AG20443 (cell line): ENCODE measurements around the gene GLIS2.

ENCODE experiments used
- DNase-seq: peaks from one replicate; pipeline ENCODE4 v3.0.0; 2012; ENCODE audit warnings: low spot score, mixed read lengths

The GLIS2 gene

DNA sequence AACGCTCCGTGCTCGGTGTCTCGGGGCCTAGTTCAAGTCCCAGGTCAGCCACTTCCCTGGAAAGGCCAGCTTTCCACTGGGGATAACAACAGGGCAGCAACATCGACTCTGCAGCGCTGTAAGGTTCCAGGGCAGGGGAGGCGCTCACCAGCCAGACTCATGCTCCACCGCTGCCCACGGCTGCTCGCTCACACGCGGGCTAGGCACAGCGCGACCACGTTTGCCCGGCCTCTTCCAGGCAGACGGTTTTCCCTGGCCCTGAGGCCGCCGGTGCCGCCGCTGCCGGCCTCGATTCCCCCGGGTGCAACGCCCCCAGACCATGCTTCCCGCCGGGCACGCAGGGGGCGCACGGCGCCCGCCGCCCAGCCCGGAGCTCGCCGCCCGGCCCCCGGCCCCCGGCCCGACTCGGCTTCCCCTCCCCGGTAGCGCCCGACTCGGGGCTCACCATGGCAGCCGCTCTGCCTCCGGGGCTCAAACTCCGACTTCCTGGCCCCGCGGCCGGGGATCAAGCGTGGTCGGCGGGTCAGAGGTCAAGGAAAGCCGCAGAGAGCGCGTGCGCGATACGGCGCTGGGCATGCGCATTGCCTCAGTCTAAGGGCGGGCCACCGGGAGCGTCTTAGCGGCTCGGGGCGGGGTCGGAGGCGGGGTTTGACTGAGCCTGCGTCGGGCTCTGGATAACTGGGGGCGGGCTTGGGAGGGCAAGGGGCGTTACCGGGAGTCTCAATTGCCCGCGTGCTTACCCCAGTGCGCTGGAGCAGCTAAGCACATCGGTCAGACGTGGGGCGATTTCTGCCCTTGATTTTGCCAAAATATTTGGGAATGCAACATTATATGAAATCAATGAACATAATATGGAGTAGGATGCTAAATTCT is 35.2 kb downstream of the GLIS2 start, which contains the start of gene PAM16:
Gene PAM16, minus strand, starts transcription at position 535 of the 873 bp plus-strand sequence. Its CDS starts 87 bp downstream, at position 448.
- peak; percentile 97 for DNase-seq

DNA sequence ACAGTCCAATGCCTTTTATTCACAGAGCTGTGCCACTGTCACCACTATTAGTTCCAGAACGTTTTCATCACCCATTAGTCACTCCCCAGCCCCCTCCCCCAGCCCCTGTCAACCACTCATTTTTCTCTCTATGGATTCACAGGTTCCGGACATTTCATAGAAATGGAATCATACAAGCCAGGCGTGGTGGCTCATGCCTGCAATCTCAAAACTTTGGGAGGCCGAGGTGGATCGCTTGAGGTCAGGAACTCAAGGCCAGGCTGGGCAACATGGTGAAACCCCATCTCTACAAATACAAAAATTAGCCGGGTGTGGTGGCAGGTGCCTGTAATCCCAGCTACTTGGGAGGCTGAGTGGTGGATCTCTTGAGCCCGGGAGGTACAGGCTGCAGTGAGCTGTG is 36.0 kb downstream of the GLIS2 start:
- DNase-seq, result no peak

DNA sequence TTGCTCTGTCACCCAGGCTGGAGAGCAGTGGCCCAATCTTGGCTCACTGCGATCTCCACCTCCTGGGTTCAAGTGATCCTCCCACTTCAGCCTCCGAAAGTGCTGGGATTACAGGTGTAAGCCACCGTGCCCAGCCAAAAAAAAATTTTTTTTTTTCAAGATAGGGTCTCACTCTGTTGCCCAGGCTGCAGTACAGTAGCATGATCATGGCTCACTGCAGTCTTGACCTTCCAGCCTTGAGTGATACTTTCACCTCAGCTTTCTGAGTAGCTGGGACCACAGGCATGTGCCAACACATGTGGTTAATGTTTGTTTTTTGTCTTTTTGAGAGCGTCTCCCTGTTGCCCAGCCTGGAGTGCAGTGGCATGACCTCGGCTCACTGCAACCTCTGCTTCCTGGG is 37.0 kb downstream of the GLIS2 start:
- DNase-seq, result no peak

DNA sequence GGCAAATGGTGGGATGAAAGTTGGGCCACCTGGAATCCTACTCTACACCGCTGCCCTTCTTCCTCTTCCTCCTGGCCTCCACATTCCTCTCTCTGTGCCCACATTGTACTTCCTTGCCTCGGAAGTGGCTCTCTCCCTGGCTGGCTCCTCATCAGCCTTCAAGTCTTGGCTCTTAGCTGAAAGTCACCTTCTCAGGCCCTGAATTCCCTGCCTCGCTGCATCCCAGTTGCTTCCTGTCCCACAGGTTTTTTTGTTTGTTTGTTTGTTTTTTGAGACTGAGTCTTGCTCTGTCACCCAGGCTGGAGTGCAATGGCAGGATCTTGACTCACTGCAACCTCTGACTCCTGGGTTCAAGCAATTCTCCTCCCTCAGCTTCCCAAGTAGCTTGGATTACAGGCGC is 37.8 kb downstream of the GLIS2 start:
- no peak for DNase-seq

DNA sequence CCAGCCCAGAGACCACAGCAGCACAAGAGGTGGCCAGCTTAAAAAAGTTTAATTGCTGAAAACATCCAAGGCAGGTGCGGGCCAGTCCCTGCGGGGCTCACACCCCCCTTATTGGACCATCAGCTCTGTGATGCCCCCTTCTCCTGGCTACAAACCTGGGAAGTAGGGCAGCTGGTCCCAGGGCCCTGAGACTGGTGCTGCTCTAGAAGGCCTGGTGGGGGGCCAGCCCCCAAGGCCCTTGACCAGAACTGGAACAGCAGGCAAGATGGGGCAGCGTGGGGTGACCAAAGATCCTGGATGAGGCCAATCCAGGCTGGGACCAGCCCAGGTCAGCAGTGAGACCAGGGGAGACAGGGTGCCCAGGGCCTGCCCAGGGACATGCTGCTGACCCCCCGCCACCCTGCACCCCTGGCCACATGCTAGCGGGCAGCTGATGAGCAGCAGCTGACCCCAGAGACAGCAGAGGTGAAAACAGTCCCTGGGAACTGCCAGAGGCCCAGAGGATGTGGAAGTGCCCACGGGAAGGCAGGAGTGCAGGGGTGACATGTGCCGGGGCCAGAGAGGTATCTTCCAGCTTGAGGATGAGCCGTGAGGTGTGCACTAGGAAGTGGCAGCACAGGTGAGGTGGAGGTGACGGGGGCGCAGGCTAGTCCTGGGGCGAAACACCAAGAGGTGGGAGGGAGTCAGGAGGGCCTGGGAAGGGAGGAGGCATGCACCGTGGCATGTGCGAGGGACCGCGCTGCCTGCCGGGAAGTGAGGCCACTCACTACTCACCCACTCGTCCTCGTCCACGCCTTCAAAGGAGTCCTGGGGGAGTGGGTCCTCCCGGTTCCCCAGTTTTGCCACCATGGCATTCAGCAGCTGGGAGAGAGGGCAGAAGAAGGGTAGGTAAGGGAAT is 38.9 kb downstream of the GLIS2 start:
- no peak for DNase-seq

DNA sequence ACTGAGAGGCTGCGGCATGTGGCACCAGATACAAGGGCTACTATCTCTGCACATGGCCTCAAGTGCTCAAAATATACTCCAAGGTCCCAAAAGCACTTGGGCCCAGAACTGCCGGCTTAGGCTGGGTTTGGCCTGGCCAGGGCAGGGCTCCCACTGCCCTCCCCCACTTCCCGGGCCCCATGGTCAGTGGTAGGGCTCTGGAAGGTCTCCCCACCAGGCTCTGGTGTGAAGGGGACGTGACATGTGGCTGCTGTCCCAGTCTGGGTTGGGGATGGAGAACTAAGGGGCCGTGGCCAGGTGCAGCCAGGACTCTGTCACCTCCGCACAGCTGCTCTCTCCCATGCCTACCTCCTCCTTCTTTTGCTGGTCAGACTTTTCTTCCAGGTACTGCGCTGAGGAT is 41.0 kb downstream of the GLIS2 start:
- DNase-seq, result no peak

DNA sequence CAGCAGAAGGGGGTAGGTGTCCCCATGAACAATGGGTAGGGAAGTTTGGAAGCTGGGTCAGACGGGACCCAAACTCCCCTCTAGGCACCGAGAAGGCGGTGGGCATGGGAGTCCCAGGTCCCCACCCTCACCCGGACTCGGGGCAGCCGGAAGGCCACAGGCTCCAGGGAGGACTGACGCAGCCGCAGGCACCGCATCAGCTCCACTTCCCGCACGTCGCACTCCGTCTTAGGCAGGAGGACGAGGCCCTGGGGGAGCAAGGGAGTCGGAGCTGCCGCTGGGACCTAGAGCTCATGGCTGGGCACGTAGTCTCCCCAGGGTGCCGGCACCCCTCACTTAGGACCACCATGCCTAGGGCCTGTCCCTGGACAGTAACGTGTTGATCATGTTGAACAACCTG is 42.4 kb downstream of the GLIS2 start:
- no peak for DNase-seq

DNA sequence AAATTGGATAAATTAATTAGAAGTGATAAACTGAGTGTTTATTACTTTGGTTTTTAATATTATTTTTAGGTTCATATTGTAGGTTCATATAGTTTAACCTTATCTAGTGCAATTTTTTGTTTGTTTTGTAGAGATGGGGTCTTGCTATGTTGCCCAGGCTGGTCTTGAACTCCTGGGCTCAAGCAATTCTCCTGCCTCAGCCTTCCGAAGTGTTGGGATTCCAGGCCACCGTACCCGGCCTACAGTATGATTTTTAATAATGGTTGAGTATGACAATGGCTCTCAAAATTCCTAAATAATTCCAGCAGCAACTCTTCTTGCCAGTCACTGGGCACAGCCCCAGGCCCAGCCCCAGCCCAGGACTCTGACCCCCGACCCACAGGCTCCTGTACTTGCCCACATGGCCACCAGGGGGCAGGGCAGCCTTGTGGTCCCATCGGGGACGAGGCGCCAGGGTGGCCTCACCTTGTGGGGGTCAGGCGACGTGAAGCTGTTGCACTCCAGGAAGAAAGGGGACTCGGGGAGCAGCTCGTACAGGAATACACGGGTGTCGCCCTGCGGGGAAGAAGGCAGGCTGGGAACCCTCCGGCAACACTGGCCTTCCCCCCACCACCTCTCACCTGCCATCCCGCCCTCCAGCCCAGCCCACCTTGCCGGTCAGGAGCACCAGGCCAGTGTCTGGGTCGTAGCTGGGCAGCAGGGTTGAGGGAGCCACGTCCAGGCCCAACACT is 43.1 kb downstream of the GLIS2 start:
- peak; percentile 76 for DNase-seq

DNA sequence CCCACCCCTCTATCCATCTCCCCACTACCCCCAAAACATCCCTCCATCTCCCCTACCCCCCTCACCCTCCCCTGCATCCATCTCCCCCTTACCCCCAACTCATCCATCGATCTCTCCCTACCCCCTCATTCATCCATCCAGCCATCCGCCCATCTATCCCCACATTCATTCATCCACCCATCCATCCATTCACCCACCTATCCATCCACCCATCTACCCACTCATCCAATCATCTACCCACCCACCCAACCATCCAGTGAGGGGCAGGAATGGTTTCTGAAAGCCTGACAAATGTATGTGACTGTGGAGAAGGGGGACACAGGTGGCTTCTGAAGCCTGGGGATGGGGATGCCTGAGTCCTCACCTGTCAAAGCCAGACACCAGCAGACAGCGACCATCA is 44.0 kb downstream of the GLIS2 start:
- no peak for DNase-seq

DNA sequence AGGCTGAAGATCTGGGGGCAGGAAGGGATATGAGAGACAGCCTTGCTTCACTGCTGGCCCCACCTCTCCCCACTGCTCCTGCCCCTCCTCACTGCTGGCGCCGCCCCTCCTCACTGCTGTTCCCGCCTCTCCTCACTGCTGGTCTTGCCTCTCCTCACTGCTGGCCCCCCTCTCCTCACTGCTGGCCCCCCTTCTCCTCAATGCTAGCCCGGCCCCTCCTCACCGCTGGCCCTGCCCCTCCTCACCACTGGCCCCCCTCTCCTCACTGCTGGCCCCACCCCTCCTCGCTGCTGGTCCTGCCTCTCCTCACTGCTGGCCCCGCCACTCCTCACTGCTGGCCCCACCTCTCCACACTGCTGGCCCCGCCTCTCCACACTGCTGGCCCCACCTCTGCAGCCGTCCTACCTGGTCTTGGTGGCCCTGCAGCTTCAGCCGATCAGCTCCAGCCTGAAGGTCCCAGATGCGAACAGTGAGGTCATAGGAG is 44.7 kb downstream of the GLIS2 start:
- DNase-seq, result no peak

DNA sequence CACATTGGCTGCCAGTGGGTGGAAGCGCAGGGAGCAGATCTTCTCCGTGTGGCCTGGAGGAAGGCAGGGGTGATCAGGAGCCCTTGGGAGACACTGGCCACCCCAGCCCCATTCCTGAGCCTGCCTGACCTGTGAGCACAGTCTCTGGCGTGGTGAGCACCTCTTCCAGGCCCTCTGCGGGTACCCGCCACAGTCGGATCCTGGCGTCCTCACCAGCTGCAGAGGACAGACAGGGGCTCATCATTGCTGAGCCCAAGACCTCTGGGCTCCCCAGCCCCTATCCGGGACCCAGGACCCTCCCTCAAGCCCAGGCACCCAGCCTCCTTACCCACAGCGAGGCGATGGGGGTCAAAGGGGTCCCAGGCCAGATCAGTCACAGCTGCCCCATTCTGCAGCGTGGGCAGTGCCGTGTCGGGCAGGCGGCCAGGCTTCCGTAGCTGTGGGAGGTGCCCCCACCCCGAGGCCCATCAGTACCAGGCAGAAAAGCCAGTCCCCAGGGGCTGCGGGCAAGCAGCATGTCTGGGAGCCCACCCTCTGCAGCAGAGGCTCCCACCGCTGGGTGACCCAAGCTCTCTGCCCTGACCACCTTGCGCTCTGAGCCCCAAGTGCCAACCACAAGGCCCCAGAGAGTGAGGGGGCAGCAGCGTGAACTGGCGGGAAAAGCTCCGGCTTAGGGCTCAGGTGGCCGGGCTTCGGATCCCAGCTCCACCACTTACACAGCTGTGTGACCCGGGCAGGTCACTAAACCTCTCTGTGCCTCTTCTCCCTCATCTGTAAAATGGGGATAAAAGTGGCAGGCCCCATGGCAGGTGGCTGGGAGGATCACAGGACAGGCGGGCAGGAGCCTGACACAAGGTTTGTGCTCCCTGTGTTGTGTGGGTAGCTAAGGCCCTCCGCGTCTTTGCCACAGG is 45.4 kb downstream of the GLIS2 start:
- no peak for DNase-seq

DNA sequence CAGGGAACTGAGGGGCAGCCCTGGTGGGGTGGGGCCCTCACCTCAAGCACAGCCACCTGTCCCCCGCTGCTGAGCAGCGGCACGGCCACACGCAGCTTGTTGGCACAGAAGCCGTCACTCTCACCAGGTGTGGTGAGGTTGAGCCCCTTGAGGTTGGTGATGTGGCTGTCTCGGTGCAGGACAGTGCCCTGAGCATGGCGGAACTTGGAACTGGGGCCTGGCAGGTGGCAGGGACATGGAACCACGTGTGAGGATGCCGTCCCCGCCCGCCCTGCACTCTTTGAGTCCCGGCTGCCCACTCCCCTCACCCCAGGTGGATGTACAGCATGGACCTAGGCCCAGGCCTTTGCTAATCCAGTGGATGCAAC is 46.1 kb downstream of the GLIS2 start:
- DNase-seq, result no peak

DNA sequence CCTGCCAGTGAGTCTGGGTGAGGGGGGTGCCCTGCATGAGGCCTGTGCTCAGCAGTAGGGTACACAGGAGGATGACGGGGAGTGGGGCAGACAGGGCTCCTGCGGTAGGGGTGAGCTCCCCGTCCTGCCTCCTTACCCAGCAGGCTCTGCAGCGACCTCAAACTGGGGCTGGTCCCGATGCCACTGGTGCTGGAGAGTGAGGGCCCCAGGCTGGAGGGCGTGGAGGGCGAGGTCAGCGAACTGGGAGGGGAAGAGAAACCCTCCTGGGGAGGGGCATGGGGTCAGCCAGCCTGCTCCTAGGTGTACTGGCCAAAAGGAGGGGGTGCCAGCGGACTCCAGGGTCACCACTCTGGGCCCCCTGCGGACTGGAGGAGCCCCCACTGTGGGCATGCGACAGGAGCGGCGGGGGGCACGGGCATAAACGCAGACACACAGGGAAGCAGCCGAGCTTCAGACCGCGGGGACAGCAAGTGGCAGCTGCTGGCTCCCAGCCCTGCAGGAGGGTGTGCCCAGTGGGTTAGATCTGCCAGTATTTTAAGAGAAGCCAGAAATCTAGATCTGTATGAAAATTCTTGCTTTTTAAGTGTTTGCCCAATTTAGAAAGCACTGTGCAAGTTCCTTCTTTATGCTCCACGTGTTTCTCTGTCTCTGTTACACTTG is 46.7 kb downstream of the GLIS2 start:
- DNase-seq, result no peak

DNA sequence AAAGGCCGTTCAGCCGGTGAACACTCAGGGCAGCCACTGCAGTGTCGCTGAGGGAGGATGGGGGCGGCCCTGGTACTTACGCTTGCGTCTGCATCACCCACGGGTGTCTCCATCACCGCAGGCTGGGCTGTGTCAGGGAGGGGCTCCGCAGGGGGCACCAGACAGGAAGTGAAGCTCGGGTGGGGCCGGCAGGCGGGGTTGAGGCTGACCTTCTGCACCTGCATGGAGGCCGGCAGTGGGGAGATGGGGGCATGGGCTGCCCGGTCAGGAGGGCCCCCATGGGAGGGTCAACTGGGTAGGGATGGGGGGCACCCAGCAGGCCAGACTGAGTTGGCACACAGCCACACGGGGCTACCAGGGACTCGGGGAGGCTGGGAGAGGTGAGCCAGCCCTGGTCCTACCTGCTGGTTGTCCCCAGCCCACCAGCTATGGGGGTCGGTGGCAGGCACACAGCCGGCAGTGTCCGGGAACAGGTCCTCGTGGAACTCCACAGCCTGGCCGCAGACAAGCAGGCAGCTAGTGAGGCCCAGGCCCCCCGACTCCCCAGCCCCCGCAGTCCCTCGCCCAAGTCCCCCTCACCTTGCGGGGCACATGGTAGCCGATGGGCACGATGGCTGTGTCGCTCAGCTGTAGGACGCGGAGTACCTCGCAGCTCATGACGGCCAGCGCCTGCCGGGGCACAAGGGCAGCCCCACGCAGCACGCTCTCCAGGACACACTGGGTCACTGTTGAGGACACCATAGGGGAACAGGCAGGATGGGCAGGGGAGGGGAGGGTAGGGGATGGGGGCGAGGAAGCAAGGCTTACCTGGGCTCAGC is 48.5 kb downstream of the GLIS2 start:
- DNase-seq, result no peak

DNA sequence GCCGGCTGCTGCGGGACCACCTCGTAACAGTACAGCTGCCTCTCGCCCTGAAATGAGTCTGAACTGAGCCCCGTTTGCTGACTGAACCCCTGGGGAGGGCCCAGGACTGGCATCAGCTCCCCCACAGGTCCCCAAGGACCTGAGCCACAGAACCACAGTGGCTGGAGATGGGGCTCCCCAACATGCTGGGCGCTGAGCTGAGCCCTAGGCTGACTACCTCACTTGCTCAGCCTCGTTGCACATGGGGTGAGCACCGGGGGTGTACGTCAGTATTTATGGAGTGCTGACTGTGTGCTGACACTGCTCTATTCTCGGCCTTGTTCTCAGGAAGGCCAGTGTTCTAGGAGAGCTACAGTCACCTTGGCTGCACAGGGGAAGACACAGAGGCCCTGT is 49.1 kb downstream of the GLIS2 start:
- no peak for DNase-seq

DNA sequence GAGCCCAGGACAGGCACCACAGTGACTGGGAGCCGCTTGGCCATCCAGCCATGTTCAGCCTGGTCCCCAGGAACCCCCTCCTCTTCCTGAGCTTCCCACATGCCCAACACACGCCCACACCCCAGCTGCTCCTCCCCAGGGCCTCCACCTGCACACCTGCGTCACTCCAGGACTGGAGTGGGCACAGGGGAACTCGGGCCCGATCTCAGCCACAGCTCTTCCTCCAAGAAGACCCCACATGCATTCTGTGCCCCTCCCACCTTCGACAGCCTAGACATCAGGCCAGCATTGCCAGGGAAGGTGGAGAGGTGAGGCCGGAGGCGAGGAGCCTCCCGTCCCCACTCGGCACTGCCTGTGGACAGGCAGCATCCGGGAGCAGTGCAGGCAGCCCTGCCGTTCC is 49.7 kb downstream of the GLIS2 start:
- no peak for DNase-seq

DNA sequence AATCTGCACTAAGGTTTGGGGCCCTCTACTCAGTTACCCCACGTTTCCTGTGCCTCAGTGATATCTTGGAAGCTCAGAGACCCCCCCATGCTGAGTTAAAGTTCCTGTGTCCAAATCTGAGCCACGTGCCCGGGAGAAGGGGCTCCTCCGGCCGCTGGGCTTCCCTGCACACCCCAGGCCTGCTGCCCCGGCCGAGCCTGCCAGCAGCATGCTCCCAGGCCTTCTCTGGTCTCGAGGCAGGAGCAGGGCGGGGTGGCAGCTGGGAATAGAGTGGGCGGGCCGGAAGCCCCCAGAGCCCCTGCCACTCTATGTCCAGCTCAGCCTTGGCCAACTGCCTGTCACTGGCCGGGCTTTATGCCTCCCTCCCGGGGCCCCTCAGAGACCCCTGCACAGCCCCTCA is 50.1 kb downstream of the GLIS2 start:
- DNase-seq, result no peak

DNA sequence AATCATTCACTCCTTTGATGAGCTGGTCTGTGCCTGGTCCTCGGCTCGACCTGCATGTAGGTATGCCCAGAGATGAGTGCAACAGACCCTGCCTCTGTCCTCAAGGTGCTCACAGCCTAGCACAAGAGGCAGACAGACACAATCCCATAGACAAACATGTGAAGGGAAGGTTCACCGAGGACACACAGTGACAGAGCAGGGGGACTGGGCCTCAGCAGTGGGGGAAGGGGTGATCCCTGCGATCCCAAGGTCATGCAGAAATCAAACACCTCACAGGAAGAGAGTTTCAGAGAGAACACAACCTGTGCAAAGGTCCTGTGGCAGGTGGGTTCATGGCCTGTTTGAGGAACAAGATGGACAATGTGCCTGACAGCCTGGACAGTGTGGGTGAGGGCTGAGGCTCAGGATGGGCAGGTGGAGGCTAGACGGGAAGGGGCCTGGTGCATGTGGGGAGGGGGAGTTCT is 51.6 kb downstream of the GLIS2 start:
- no peak for DNase-seq

DNA sequence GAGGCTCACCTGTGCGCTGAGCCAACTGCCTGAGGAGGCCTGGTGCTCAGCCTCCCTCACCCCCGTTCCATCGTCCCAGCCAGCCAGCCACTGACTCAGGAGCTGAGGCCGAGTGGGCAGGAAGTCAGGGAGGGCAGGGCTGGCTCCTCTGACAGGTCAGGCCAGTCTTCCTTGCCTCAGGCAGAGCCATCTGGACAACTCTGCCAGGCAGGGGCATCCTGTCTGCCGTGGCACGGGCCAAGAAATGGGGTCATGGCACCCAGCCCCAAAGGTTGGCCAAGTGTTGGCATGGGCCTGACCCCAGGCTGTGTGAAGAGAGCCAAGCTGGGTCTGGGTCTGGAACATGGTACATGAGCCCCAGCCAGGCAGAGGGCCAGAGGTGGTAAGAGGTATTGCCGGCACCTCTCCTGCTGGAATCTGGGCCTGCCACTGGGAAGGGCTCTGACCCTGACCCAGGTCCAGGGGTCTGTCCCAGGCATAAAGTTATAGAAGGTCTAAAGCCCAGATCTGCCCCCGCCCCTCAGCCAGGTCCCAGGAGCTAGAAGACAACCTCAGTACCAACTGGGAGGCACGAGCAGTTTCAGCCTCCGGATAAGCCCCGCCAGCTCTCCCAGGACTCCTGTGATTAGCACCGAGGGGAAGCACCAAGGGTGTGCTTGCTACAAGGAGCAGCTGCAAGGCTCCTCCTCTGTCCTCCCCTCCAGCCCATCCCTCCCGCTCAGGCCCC is 53.3 kb downstream of the GLIS2 start:
- peak; percentile 66 for DNase-seq
